ENCODE results near the gene NRG2.

DNA sequence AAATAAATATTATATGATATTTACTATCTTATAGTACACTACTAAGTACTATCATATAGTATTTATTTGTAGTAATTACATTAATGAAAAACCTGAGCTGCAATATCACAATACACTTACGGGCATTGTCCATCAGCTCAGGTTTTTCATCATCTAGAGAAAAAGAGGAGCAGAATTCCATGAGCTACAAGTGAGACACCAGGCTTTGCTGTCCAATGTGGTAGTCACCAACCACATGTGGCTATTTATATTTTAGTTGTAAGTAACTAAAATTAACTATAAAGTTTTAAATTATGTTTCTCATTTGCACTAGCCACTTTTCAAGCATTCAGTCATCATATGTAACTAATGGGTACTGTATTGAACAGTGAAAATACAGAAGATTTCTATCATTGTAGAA, 13.8 kb upstream of the NRG2 start:
- TF ChIP-seq, protein P1, sequence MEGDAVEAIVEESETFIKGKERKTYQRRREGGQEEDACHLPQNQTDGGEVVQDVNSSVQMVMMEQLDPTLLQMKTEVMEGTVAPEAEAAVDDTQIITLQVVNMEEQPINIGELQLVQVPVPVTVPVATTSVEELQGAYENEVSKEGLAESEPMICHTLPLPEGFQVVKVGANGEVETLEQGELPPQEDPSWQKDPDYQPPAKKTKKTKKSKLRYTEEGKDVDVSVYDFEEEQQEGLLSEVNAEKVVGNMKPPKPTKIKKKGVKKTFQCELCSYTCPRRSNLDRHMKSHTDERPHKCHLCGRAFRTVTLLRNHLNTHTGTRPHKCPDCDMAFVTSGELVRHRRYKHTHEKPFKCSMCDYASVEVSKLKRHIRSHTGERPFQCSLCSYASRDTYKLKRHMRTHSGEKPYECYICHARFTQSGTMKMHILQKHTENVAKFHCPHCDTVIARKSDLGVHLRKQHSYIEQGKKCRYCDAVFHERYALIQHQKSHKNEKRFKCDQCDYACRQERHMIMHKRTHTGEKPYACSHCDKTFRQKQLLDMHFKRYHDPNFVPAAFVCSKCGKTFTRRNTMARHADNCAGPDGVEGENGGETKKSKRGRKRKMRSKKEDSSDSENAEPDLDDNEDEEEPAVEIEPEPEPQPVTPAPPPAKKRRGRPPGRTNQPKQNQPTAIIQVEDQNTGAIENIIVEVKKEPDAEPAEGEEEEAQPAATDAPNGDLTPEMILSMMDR (IDR thresholded peaks at IDR 0.05; ENCODE audit: insufficient read depth, low read length, poor library complexity, severe bottlenecking), result no peak
- no peak for TF ChIP-seq EZH2phosphoT487 (conservative IDR thresholded peaks at IDR 0.05; ENCODE audit: low read length)
